ENCODE results near the gene FKBP5.

- TF ChIP-seq CTCF (IDR thresholded peaks at IDR 0.05) (no peak), POLR2AphosphoS5 (IDR thresholded peaks at IDR 0.05; ENCODE audit: insufficient read depth in 1 of 2, low read depth in 1 of 2) (no peak), POLR2A (IDR thresholded peaks at IDR 0.05) (no peak)
These were observed 29.0 kb upstream of the FKBP5 start for GRCh38 chr6:35717449-35718374.
